PC-9 (cell line): ENCODE data around the gene PALLD. TPM values are rescaled to one million over a fixed set of nuclear protein-coding genes. Genes with fewer than 3 reads are reported as not detected.

Experiments
- BruUV-seq: library from RNA; stranded (reverse); fragments of 400-500 nt; replicated peaks from 2 replicates; lab custom pipeline; 2021; lab: Mats Ljungman, UMichigan
- CTCF ChIA-PET: fragments of 300-600 bp; sonication (Branson Sonifier 250); formaldehyde crosslinking; loops from one replicate; lab custom pipeline; 2022; ENCODE audit warnings: antibody characterized with exemption; lab: Charles Lee
- POLR2A ChIA-PET: fragments of 300-600 bp; sonication (Branson Sonifier 250); formaldehyde crosslinking; loops from one replicate; lab custom pipeline; 2022; ENCODE audit warnings: antibody characterized with exemption; ENCODE audit not compliant: unreplicated experiment; lab: Charles Lee
- DNase-seq, 2 experiments: peaks; one replicate each; pipeline versions ENCODE4 v3.0.0 to v3.0.0-alpha.2; 2015 to 2022; ENCODE audit warnings: mixed read lengths in 1 of 2
- H2AFZ ChIP-seq: fragments of 200-600 bp; sonication (generic); 2 replicates; pipeline ENCODE4 v1.8.1; 2017; ENCODE audit warnings: antibody characterized with exemption
- H3F3A ChIP-seq: fragments of 200-600 bp; sonication (generic); 2 replicates; pipeline ENCODE4 v1.8.1; 2017; ENCODE audit warnings: antibody characterized with exemption, mild to moderate bottlenecking, low read depth; ENCODE audit not compliant: insufficient read depth
- H3K27ac ChIP-seq: fragments of 200-600 bp; sonication (generic); 2 replicates; pipeline ENCODE4 v1.6.1; 2016; ENCODE audit warnings: mixed run types
- H3K27me3 ChIP-seq: fragments of 200-600 bp; sonication (generic); 2 replicates; pipeline ENCODE4 v1.6.1; 2016; ENCODE audit warnings: low read depth, mixed run types; ENCODE audit not compliant: insufficient read depth
- H3K36me3 ChIP-seq: fragments of 200-600 bp; sonication (generic); 2 replicates; pipeline ENCODE4 v1.6.1; 2016; ENCODE audit warnings: low read depth, mixed run types
- H3K4me1 ChIP-seq: fragments of 200-600 bp; sonication (generic); replicated peaks from 2 replicates; pipeline ENCODE4 v1.6.1; 2016; ENCODE audit warnings: mixed run types; ENCODE audit not compliant: insufficient read depth
- H3K4me2 ChIP-seq: fragments of 200-600 bp; sonication (generic); 2 replicates; pipeline ENCODE4 v1.6.1; 2017; ENCODE audit warnings: mixed run types
- H3K4me3 ChIP-seq: fragments of 200-600 bp; sonication (generic); 2 replicates; pipeline ENCODE4 v1.6.1; 2016; ENCODE audit warnings: mixed run types
- H3K79me2 ChIP-seq: fragments of 200-600 bp; sonication (generic); 2 replicates; pipeline ENCODE4 v1.6.1; 2017; ENCODE audit warnings: low read depth, mixed run types
- H3K9me2 ChIP-seq: fragments of 200-600 bp; sonication (generic); 2 replicates; pipeline ENCODE4 v1.8.1; 2017; ENCODE audit warnings: mild to moderate bottlenecking; ENCODE audit not compliant: insufficient read depth
- H3K9me3 ChIP-seq: fragments of 200-600 bp; sonication (generic); 2 replicates; pipeline ENCODE4 v1.8.1; 2016; ENCODE audit warnings: low read depth; ENCODE audit not compliant: insufficient read depth
- H4K20me1 ChIP-seq: fragments of 200-600 bp; sonication (generic); 2 replicates; pipeline ENCODE4 v1.8.1; 2017; ENCODE audit not compliant: insufficient read depth
- CTCF ChIP-seq: fragments of 200-600 bp; sonication (generic); conservative IDR thresholded peaks from 2 replicates; pipeline ENCODE4 v1.6.1; 2017; ENCODE audit warnings: mixed run types, antibody characterized with exemption, mild to moderate bottlenecking, moderate library complexity
- EZH2 ChIP-seq: fragments of 200-600 bp; sonication (generic); IDR thresholded peaks from 2 replicates; pipeline ENCODE4 v1.8.0; 2017; ENCODE audit warnings: antibody characterized with exemption, low read depth
- intact Hi-C: fragments of 100-400 bp; cut with micrococcal nuclease; formaldehyde crosslinking; loops from one replicate; pipeline ENCODE4 v1.10.0; 2022; ENCODE audit not compliant: unreplicated experiment
- total RNA-seq: library from RNA; stranded (reverse); gene quantifications from 2 replicates; pipeline ENCODE4 v1.2.3, GENCODE V29; 2021

Gene PALLD
- total RNA-seq, 1 experiment from 2014 or later: 156 TPM

- BruUV-seq: no TSS peak
Observed at GRCh38 chr4:168790898-168791297, 294.0 kb downstream of the PALLD start.

GRCh38 chr4:168791376-168791775 lies 294.5 kb downstream of the PALLD start:
- H3K9me3 ChIP-seq: no peaks in the 10 kb centered on the region
- no peak for DNase-seq
- H3K9me2 ChIP-seq: no peaks in the 10 kb centered on the region
- no peak overlapping the region for H3K4me3 ChIP-seq
- H3K4me2 ChIP-seq: no peak overlapping the region
- TF ChIP-seq CTCF: no peak
- no peak for TF ChIP-seq EZH2
- intact Hi-C loops: loop anchor here (10.0 kb wide), 1 partner anchor 157 kb away; no protein-coding TSS in a partner anchor
- CTCF ChIA-PET: no interaction called here
- peaks cover 8% of the 10 kb centered on the region for H3K4me1 ChIP-seq
- POLR2A ChIA-PET: no interaction called here
- H3K27ac ChIP-seq: no peak overlapping the region
- no peak overlapping the region for H2AFZ ChIP-seq
- no TSS peak for BruUV-seq
- no peaks in the 10 kb centered on the region for H3K36me3 ChIP-seq
- no peaks in the 10 kb centered on the region for H3K27me3 ChIP-seq
- no peaks in the 10 kb centered on the region for H3F3A ChIP-seq
- no peaks in the 10 kb centered on the region for H4K20me1 ChIP-seq
- H3K79me2 ChIP-seq: no peaks in the 10 kb centered on the region

More at GRCh38 chr4:168790898-168791297, 294.0 kb downstream of the PALLD start:
- Histone ChIP-seq H3K4me3 (no peak overlapping the region), H3K79me2 (no peaks in the 10 kb centered on the region), H4K20me1 (no peaks in the 10 kb centered on the region), H3K9me3 (no peaks in the 10 kb centered on the region), H3K27me3 (no peaks in the 10 kb centered on the region), H3K36me3 (no peaks in the 10 kb centered on the region), H3K4me1 (peaks cover 3% of the 10 kb centered on the region), H3K27ac (no peak overlapping the region), H2AFZ (no peak overlapping the region), H3K9me2 (no peaks in the 10 kb centered on the region), H3K4me2 (no peak overlapping the region), H3F3A (no peaks in the 10 kb centered on the region)
- POLR2A ChIA-PET: no interaction called here
- DNase-seq: no peak
- CTCF ChIA-PET: no interaction called here
- intact Hi-C loops: loop anchor here (1.0 to 10.0 kb wide), 2 partner anchors 25 to 156 kb away; no protein-coding TSS in a partner anchor
- TF ChIP-seq CTCF: no peak

- Histone ChIP-seq H3K79me2 (no peaks in the 10 kb centered on the region), H3K9me3 (no peaks in the 10 kb centered on the region)
- CTCF ChIA-PET: no interaction called here
Observed at GRCh38 chr4:168793542-168793941, 296.7 kb downstream of the PALLD start.

More at GRCh38 chr4:168793542-168793941, 296.7 kb downstream of the PALLD start:
- intact Hi-C loops: loop anchor here (10.0 kb wide), 1 partner anchor 159 kb away; no protein-coding TSS in a partner anchor
- Histone ChIP-seq H3K9me2 (no peaks in the 10 kb centered on the region), H3K36me3 (no peaks in the 10 kb centered on the region), H3K4me1 (peaks cover 25% of the 10 kb centered on the region), H3F3A (peaks cover 7% of the 10 kb centered on the region; the same call in 1 of the 2 replicates), H3K4me2 (no peak overlapping the region), H2AFZ (no peak overlapping the region), H3K27me3 (no peaks in the 10 kb centered on the region), H3K4me3 (no peak overlapping the region), H3K27ac (no peak overlapping the region), H4K20me1 (no peaks in the 10 kb centered on the region)
- no peak for DNase-seq
- no peak for TF ChIP-seq CTCF
- TF ChIP-seq EZH2: no peak
- BruUV-seq: no TSS peak
- POLR2A ChIA-PET: no interaction called here
